Dermis microvascular lymphatic vessel endothelial cell (primary cell): Measurements from ENCODE around the gene OR11A1. TPM values are rescaled to one million over a fixed set of nuclear protein-coding genes. Genes with fewer than 3 reads are reported as not detected.

Experiments
- DNase-seq, 2 donors: peaks; one replicate each; pipeline versions ENCODE4 v3.0.0 to v3.0.0-alpha.2; 2010; ENCODE audit warnings: low read depth in 2 of 2
- total RNA-seq: library from RNA; depleted of rRNA; stranded (reverse); fragments of >200 nt; gene quantifications from 2 replicates; pipeline ENCODE4 v1.2.1, GENCODE V29; 2014

The OR11A1 gene, protein sequence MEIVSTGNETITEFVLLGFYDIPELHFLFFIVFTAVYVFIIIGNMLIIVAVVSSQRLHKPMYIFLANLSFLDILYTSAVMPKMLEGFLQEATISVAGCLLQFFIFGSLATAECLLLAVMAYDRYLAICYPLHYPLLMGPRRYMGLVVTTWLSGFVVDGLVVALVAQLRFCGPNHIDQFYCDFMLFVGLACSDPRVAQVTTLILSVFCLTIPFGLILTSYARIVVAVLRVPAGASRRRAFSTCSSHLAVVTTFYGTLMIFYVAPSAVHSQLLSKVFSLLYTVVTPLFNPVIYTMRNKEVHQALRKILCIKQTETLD
- not detected in 2 replicates for total RNA-seq

DNA sequence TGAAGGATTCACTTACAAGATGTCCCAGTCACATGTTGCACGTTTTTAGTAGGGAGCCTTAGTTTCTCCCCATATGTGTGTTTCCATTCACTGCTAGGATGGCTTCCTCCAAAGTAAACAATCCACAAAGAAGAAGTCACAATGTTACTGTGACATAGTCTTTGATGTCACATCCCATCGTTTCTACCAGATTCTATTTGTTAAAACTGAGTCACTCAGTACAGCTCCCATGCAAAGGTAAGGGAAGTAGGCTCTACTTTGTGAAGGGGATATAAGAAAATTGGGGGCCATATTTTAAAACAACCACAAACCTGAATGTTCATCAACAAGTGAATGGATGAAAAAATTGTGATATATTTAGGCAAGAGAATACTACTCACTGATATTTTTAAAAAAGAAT, at the start of gene OR11A1, which contains the start of gene OR2H1:
TSS of gene OR11A1 (minus strand) at position 101 of the 400 bp plus-strand sequence. CDS start 29,430 bp downstream, outside the sequence.
TSS of gene OR2H1 (plus strand) at position 185 of the 400 bp plus-strand sequence. CDS start 4,615 bp downstream, outside the sequence.
- DNase-seq = no peak

DNA sequence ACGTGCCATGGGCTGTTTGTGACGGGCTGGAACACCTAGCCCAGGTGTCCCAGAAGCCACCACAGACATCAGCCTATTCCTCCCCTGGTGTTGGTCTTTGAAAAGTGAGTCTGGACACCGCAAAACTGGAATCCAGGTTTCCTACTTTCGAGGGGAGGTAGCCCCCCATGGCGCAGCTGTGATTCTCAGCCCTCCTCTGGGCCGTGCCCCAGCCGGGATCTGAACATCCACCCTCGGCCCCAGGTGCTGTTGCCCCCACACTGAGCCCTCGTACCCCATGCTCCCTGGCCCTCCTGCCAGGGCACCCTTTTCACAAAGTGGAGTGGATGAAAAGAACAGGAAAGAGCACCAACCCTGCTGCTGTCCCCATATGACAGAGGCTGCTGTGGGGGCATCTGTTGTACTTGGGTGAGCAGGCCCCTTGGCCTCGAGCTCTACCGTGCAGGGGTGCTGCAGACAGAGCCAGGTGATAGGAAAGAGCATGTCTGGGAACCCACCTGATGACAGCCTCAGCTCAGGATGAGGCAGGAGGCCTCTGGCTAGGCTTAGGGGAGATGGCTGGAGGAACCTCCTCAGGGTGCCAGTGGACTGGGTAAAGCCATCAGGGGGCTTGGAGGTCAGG, 49.7 kb upstream of the OR11A1 start:
- DNase-seq = no peak

DNA sequence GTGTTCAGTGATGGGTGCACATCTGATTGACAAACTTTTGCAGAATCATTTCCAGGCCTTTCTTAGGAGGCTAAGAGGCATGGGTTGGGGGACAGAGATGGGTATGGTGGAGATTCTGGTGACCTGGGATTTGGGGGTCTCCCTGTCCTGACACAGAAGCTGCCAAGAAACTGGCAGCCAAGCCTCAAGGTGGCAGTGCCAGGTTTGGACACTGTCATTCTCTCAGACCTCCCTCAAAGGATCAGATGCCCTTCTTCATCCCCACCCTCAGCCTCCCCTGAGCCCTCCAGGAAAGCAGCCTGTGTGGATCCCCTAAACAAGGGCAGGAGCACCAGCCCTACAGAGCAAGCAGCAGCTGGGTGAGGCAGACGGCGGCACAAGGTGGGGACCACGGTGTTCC, 48.9 kb upstream of the OR11A1 start:
- no peak for DNase-seq

DNA sequence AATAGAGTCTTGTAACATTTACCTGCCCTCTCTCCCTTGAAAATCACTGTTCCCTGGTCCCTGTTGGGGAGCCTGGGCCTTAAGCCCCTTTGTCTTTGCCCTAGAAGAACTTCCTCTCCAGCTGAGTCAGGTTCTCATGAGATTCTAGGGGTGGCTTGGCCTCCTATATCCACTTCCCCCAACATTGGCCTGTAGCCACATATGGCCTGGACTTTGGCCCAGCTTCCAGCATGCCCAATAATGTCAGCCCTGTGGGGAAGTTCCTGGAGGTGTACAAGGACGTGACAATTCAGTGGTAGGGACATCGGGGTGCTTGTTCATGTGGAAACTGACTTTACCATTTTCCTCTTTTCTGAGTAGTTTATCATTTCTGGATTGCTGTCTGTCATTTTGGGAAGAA, 48.1 kb upstream of the OR11A1 start:
- no peak for DNase-seq

DNA sequence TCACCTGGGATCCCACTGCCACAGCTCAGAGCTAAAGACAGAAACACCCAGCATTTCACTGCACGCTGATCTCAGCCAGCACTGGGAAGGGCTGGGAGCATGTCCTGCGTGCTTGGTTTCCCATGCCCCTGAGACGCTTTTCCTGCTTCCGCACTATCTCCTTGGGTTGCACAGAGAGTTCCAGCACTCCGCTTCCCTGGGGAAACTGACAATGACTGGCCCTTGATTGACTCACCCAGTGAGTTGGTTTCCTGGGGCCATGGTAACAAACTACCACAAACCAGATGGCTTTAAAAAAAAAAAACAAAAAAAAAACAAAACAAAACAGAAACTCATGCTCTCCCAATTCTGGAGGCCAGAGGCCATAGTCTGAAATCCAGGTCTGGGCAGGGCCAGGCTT, 45.7 kb upstream of the OR11A1 start:
- peak in 1 of 2 donors; percentile 45 for DNase-seq

DNA sequence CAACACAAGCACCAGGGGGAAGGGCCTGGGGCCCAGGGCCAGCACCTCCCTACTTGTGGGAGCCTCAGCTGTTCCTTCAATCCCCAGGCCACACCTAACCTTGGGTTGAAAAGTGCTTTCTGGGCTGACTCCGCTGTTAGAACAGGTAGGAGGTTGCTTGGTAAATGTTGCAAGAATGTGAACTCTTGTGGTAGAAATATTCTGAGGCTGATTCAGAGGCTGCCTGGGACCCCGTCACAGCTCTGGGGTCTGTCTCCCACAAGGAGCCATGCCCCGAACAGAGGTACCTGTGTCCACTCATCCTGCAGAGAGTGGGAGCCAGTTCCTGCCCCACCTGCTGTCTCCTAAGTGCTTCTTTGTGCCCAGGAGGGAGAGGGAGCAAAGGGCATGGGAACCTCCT, 45.3 kb upstream of the OR11A1 start:
- DNase-seq = no peak

DNA sequence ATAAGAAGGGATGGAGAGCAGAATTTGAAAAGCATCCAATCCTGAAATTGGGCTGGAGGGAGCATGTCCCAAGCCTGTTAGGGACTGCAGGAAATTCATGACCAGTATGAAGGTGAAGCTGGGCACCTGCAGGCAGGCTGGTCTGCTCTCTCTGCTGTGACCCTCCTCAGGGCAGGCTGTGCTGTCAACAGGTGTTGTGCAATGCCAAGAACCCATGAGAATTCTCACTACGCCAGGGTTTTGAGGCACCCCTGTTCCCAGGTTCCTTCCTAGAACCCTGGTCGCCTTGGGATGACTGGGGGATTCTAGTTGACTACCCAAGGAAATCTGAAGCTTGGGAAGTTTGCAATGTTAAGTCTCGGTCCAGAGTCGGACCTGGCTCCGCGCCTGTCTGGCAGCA, 44.2 kb upstream of the OR11A1 start:
- DNase-seq = no peak

DNA sequence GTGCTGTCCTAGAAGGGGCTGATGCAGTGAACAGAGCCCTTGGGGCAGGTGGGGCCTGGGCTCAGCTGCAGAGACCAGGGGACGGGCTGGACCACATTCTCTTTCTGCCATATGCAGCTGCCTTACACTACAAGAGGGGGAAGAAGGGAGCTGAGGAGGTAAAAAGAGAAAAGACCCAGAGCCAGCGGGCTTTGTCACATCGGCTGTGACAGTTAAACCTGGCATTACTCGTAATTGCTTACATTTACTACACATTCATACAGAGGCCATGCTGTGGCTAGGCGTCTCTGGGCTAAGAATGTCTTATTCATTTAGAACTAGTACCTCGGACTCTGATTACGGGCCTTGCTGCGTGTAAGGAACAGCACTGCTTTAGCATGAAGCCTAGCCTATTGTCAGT, 43.7 kb upstream of the OR11A1 start:
- DNase-seq = no peak

DNA sequence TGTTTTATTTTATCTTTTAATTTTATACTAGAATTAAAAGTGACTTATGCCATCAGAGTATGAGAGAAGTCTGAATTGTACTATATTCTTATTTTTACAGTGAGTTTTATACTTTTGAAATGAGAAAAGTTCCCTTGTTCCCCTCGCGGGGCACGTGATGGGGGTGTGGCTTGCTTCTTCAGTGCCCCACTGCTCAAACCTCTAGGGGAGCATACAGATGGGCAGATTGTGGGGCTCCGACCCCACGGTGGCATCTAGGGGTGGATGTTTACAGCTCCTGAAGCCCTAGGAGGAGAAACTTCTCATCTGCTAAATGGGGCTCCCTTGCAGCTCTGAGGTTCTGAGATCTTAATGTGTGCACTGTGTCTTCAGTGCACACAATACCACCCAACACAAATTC, 42.8 kb upstream of the OR11A1 start:
- no peak for DNase-seq

DNA sequence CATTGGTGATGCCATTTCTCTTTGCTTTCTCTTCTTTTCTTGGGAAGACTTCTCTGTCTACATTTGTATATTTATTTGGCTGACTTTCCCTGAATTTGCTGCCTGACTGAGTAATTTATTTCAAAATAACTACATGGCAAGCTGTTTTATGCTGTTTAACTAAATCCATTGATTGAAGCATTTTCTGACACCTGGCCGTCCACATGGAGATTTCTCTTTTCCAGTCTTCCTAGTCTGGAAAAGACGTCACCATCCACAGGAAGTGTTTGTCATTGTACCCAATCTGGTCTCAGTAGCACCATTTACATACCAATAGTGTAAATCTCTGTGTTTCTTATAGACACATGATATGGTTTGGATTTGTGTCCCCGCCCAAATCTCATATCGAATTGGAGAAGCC, 40.1 kb upstream of the OR11A1 start:
- DNase-seq = no peak

DNA sequence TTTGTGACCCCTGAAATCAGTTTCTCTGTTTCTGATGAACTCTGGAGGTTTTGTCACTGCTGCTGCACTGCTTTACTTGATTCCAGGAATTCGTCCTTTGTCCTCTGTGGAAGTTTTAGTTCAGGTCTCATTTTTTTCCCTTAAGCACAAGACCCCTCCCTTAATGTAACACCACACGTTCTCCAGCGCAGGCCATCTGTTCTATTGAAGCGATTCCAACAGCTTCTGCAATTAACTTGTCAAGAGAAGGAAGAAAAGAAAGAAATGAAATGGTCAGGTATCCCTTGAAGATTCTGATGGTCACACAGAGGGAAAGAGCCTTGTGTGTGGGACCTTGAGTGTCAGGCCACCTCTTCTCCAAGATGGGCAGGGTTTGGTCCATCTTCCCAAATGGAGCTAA, 38.7 kb upstream of the OR11A1 start:
- no peak for DNase-seq

DNA sequence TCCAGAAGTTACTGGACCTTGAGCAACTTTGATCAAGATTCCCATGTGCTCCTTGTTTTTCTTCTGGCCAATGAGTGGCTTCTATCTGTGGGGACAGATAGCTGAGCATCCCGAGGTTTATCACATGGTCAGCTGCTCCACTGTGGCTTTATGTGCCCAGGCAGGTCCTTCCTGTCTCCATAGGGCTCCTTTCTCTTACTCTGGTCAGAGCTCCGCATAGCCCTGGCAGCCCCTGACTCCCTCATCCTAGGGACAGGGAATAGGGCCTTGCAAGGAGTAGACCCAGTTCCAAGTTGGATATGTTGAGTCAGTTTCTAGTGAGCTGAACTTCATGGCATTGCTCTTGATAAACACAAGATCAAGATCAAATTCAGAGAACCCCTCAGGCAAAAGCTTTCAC, 37.3 kb upstream of the OR11A1 start:
- DNase-seq = no peak

DNA sequence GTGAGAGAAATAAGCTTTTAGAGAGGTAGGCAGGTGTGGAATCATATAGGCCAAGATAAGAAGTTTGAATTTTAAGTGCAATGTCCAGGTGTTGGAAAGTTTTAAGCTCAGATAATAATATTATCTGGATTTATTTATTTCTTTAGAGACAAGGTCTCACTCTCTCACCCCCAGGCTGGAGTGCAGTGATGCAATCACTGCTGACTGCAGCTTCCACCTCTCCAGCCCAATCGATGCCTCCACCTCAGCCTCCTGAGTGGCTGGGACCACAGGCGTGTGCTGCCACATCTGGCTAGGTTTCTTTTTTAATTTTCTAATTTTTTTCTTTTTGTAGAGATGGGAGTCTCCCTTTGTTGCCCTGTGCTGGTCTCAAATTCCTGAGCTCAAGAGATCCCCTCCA, 36.4 kb upstream of the OR11A1 start:
- DNase-seq = no peak

DNA sequence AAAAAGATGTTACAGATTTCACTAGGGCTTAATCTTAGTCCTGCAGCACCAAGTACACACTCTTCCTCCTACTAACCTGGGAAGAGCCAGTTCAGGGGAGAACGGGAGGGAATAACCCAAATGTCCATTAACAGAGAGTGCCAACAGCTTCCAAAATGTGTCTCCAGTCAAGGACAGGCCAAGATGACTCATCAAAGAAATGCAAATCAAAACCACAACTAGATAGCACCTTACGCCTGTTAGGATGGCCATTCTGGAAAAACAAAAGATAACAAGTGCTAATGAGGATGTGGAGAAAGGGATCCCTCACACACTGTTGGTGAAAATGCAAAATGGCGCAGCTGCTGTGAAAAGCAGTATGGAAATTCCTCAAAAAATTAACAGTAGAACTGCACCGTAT, 34.7 kb upstream of the OR11A1 start:
- DNase-seq = no peak

DNA sequence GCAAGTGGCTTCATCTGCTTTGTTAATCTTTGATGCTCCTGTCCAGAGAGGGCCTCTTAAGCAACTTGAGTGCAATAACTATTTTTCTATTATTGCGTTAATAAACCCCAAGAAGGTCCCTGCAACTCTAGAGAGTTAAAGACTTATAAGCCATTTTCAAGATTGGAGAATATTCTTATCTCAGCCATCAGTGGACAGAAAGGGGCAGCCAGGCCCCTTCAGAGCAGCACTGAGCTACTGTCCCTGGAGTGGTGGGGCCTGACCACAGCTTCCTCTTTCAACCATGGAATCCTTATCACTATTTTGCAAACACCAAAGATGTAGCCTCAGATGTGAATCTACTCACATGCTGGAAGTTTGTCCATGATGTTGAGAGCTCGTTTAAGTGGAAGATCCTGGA, 33.7 kb upstream of the OR11A1 start:
- DNase-seq = no peak

DNA sequence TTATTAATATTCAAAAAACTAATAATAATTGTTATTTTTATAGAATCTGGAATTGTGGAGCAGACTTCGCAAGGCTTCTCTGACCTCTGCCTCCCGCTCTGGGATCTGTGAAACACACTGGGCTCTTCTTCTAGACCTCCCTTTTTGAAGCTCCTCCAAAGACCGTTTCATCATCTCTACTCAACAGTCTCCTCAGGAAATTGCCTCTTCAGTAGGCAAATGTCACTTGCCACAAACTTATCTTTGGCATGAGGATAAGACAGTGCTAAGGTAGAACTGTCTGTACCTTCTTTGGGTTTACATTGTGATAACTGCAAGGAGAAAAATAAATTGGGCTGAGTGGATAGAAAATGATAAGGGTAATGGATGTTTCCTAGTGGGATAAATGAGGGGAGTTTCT, 33.2 kb upstream of the OR11A1 start:
- no peak for DNase-seq

DNA sequence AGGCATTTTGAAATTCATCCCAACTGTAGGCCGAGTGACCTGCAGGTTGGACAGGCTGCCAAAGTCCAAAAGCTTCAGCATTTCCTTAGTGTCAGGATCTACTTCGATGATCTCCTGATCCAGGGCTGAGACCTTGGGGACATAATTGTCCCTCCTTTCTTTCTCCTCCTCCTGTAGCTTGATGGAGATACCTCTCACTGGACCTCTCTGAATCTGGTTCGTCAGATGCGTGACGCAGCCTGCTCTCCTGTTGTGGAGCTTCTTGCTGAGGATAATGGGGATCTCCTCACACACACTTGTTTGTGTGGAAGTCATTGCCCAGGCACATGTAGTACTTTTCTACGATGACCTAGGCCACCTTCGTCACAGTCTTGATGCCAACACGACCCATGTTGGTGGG, 32.4 kb upstream of the OR11A1 start:
- DNase-seq = no peak

DNA sequence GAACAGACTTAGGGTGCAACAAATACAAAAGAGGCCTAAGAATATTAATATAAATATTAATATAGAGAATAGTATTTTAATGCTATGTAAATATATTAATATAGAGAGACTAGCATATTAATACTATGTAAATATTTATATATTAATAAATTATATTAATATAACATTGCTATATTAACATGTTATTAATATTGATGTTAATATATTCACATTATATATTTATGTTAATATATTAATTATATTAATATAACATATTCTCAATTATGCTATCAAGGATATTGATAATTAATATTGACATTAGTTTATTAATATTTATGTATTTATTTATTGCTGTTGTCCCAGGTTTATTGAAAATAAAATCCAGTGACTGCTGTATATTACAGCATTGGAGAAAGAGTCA, 32.0 kb upstream of the OR11A1 start:
- no peak for DNase-seq

DNA sequence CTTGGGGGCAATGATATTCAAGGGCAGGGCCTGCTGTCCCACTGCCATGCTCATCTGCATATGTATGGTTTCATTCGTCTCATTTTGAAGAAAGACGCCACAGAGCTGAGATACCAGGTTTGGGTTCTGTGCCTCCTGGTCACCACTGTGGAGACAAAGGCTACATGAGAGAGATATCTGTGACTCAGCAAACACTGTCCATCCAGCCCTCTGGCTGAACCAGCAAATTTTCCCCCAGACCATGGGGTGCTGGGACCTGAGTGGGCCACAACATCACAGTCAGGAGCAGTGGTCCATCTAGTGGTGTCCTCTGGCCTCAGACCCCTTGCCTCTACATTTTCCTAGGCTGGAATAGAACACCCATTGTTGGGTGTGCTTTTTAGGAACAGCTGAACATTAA, 30.8 kb upstream of the OR11A1 start, which contains the start of gene MAS1L:
TSS of gene MAS1L (minus strand) at position 297 of the 400 bp plus-strand sequence. CDS start at position 243, 54 bp downstream.
- no peak for DNase-seq

DNA sequence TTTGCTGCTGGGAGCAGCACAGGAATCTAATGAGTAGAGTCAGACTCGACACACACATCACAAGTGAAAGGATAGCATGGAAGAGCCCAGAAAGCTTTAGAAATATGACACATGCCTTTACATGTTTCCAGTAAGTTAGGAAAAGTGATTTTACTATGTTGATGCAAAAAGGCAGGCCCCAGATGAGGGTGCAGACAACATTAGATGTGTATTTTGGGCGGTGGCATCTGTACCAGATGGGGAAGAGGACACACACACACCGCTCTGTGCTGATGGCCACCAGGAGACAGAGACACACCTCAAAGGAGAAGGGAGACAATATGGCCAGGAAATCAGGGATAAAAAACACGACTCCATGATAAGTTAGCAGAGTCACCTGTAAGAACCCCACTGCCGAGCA, 30.3 kb upstream of the OR11A1 start:
- DNase-seq = no peak

DNA sequence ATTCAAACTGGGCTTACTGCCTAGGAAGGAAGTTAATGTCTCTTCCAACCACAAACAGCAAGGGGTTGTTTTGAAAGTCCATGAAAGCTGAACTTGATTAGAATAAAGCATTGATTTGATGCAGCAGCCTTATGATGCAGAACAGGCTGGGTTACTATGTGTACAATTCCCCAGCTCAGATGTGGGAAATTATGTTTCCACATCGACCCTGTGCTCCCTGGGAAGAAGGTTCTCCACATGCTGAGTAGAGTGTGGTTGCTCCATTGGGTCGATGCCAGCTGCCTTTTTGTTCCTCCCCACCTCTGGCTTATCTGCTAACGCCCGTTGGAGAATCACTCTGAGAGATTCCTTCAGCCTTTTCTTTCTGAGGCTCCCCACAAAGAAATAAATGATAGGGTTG, 29.7 kb upstream of the OR11A1 start:
- DNase-seq = no peak

DNA sequence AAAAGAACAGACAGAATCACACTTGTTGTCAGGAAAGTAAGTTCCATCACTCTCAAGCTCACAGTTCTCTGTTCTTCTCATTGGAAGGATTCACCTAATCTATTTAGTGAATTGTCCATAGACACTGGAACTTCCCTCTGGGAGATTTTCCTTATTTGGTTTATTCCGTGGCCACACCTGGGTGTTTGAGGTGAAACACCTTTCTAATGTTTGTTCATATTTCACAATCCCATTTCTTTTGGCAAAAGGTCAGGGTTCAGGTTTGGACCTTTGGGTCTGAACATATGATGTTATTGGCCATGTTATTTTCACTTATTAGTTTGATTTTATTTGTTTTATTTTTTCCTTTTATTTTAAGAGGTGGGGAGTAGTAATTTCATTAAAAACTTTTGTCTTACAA, 26.9 kb upstream of the OR11A1 start:
- no peak for DNase-seq

DNA sequence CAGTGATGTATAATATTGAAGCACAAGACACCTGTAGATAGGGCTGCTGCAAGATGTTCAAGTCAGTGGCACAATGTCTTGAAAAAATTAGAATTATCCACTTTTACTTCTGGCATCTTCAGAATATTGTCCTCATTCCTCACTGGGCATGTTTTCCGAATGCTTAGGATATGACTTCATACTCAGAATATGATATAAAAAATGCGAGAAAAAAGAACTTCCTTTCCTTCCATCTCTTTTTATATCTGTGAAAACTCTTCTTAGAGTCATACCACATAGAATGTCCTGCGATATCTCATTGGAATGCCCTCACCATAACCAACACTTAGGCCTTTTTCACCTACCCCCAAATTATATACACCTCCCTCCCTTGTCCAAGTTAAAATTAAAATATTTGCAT, 26.3 kb upstream of the OR11A1 start:
- no peak for DNase-seq
